Esophagus squamous epithelium (tissue), 5 donors: Measurements from ENCODE around the gene MYO1D. TPM values are rescaled to one million over a fixed set of nuclear protein-coding genes. Genes with fewer than 3 reads are reported as not detected.
A peak's percentile ranks its signal among the peaks of the same experiment; 100 is the strongest.

Source experiments
- DNase-seq: peaks from one replicate; lab custom pipeline; 2025; lab: John Stamatoyannopoulos, UW
- H3K27ac ChIP-seq, 4 donors: fragments of 200-600 bp; sonication (generic); one replicate each; pipeline ENCODE4 v1.5.1; 2016 to 2019; ENCODE audit warnings: mild to moderate bottlenecking in 1 of 4
- H3K27me3 ChIP-seq, 4 donors: fragments of 200-600 bp; sonication (generic); 1 replicate in 3 of 4; 2 replicates in 1 of 4; pipeline versions ENCODE4 v1.5.1 to v1.6.0; 2017 to 2021; ENCODE audit warnings: antibody characterized with exemption in 1 of 4
- H3K36me3 ChIP-seq, 3 donors: fragments of 200-600 bp; sonication (generic); one replicate each; pipeline ENCODE4 v1.5.1; 2016 to 2019
- H3K4me1 ChIP-seq, 3 donors: fragments of 200-600 bp; sonication (generic); one replicate each; pipeline ENCODE4 v1.5.1; 2017 to 2019
- H3K4me3 ChIP-seq, 4 donors: fragments of 200-600 bp; sonication (generic); 1 replicate in 3 of 4; 2 replicates in 1 of 4; pipeline ENCODE4 v1.5.1; 2016 to 2019; ENCODE audit warnings: mild to moderate bottlenecking in 2 of 4, moderate library complexity in 1 of 4
- H3K9me3 ChIP-seq, 3 donors: fragments of 200-600 bp; sonication (generic); one replicate each; pipeline ENCODE4 v1.5.1; 2016 to 2019
- POLR2A ChIP-seq, 4 donors: fragments of 450-650 bp; IDR thresholded peaks; one replicate each; pipeline ENCODE4 v1.6.1; 2017; ENCODE audit warnings: antibody characterized with exemption in 4 of 4, mild to moderate bottlenecking in 4 of 4, moderate library complexity in 3 of 4
- WGBS, 2 donors: methylation state at CpG; one replicate each; pipeline ENCODE4 v1.1.5; 2018; 5-methylcytosine and 5-hydroxymethylcytosine counted together
- intact Hi-C: fragments of 100-400 bp; cut with DNase I; formaldehyde crosslinking; loops from one replicate; pipeline ENCODE4 v1.15.0; 2022
- total RNA-seq, 4 donors: library from RNA; depleted of rRNA; stranded (reverse); fragments of >200 nt; gene quantifications; one replicate each; pipeline ENCODE4 v1.1.0, GENCODE V29; 2016
- TF ChIP-seq, protein P1 (sequence below), 6 experiments: fragments of 450-650 bp in 4 of 6; fragments of 200-600 bp in 2 of 6; sonication (generic) in 2 of 6; IDR thresholded peaks; one replicate each; pipeline ENCODE4 v1.5.1; 2016 to 2019; ENCODE audit warnings: antibody characterized with exemption in 6 of 6, mild to moderate bottlenecking in 4 of 6, moderate library complexity in 4 of 6
- donor health status: DM: yes; HTN: yes; CAD: no.

MYO1D gene
- total RNA-seq, 4 donors from 2014 or later: 58.8 to 86.8 (median 64.3) TPM

DNA sequence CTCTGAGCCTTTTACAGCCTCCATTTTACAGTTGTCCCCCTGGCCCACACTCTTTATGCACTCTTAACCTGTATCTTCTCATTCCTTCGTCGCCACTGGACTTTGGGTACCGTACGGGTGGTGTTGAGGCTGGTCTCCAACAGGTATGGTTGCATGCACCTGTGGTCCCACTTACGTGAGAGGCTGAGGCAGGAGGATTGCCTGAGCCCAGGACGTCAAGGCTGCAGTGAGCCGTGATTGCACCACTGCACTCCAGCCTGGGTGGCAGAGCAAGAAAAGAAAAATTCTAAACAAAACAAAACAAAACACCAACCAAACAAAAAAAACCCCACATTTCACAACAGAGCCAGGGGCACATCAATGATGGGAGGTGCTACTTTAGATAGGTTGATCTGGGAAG is 36.7 kb upstream of the MYO1D start:
- Histone ChIP-seq H3K4me3 (no peak overlapping the region), H3K27me3 (no peaks in the 10 kb centered on the region), H3K4me1 (peaks cover 0 to 26% (median 3%) of the 10 kb centered on the region in 3 donors), H3K27ac (no peak overlapping the region), H3K36me3 (no peaks in the 10 kb centered on the region), H3K9me3 (no peaks in the 10 kb centered on the region)
- intact Hi-C loops: no loop called here
- DNase-seq: no peak
- WGBS, 2 donors: 91 to 100% methylated on average over 4 to 6 of the region's 7 CpGs
- no peak for TF ChIP-seq POLR2A (IDR thresholded peaks at IDR 0.05)
- TF ChIP-seq, protein P1, sequence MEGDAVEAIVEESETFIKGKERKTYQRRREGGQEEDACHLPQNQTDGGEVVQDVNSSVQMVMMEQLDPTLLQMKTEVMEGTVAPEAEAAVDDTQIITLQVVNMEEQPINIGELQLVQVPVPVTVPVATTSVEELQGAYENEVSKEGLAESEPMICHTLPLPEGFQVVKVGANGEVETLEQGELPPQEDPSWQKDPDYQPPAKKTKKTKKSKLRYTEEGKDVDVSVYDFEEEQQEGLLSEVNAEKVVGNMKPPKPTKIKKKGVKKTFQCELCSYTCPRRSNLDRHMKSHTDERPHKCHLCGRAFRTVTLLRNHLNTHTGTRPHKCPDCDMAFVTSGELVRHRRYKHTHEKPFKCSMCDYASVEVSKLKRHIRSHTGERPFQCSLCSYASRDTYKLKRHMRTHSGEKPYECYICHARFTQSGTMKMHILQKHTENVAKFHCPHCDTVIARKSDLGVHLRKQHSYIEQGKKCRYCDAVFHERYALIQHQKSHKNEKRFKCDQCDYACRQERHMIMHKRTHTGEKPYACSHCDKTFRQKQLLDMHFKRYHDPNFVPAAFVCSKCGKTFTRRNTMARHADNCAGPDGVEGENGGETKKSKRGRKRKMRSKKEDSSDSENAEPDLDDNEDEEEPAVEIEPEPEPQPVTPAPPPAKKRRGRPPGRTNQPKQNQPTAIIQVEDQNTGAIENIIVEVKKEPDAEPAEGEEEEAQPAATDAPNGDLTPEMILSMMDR (IDR thresholded peaks at IDR 0.05): no peak

DNA sequence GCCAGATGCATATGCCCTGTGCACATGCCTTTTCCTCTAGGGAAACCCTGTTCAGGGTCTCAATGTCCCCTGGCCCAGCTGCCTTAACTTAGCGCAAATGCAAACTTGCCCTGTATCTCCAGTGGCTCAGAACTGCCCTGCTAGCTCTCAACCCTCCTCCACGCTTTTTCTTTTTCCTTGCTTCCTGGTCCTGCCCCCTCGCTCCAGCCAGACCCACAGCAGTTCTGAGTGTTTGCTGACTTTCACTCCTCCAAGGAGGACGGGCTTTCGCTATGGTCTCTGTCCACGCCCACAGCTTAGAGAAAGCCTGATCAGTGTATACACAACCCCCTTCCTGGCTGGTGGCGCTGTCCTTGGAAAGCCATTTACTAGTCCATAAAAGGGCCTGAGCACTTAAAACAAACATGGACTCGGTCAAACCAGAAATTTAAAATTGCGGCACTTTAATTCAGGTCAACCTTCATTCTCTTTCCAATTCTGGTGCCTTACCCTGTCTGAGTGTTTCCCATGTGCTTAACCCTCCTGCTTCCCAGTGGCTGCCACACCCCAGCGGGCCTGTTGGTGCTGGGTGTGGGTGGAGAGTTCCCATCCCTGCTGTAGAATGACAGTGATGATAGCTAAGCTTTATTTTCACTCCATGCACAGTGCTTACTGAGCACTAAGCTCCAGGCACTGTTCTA is 35.4 kb upstream of the MYO1D start:
- TF ChIP-seq POLR2A (IDR thresholded peaks at IDR 0.05): no peak
- TF ChIP-seq, protein P1 (IDR thresholded peaks at IDR 0.05): peak in 2 of 6 experiments; percentile 9 to 18
- Histone ChIP-seq H3K4me1 (peaks cover 0 to 26% (median 3%) of the 10 kb centered on the region in 3 donors), H3K36me3 (no peaks in the 10 kb centered on the region), H3K27me3 (no peaks in the 10 kb centered on the region), H3K4me3 (peak overlapping the region in 3 of 4 donors; percentile 3 to 42 (median 24)), H3K27ac (peak overlapping the region; percentile 35 to 81 (median 67)), H3K9me3 (no peaks in the 10 kb centered on the region)
- intact Hi-C loops: no loop called here
- WGBS, 2 donors: 10 to 22% methylated on average over 10 of the region's 10 CpGs
- no peak for DNase-seq

DNA sequence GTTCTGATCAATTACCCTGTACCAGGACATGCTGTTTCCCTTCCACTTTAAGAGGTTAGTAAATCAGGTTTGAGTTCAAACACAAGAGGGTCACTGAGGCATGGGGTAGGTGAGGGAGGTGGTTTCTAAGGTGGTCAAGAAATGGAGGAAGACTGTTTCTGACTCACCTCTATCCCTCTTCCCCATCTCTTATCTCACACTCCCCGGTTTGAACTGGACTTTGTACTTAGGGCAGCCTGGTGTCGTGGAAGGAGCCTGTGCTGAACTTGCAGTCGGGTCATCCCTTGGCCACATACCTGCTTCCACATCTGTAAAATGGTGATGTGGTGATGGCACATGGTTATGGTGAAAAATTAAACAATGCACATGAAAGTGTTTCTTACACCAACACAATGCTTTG is 33.8 kb upstream of the MYO1D start:
- no peaks in the 10 kb centered on the region for H3K9me3 ChIP-seq

DNA sequence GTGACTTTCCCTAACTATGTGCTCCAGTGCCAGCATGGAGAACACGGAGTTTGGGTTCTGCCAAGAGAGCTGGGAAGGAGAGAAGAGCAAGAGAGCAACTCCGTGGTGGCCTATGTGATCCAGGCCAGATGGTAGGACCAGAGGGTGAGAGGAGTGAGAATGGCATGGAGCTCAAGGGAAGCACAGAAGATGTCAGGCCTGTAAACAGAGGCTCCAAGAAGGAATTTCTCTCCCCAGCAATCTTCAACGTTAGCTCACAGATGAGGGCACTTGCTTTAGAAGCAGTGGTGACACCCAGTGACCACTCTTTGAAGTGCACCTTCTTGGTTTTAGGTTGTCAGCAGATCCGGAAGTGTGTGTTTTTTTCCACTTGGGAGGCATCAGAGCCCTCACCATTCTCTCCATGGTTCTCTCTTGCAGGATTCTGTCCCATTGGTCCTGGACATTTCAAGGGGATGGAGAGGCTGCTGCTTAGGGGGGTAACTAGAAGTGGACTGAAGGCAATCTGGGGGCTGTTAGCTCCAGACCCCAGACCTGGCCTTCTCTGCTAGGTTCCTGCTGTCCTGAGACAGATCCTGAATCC is 33.0 kb upstream of the MYO1D start:
- Histone ChIP-seq H3K27me3 (no peaks in the 10 kb centered on the region), H3K4me1 (peaks cover 0 to 26% (median 3%) of the 10 kb centered on the region in 3 donors), H3K27ac (peak overlapping the region in 2 of 4 donors; percentile 26 to 42), H3K4me3 (no peak overlapping the region), H3K36me3 (no peaks in the 10 kb centered on the region), H3K9me3 (no peaks in the 10 kb centered on the region)
- no peak for DNase-seq
- intact Hi-C loops: no loop called here
- TF ChIP-seq POLR2A (IDR thresholded peaks at IDR 0.05): no peak
- TF ChIP-seq, protein P1 (IDR thresholded peaks at IDR 0.05): peak; percentile 48 to 88 (median 78)
- WGBS, 2 donors: 18 to 24% methylated on average over 4 of the region's 4 CpGs

More for the DNA sequence above, 33.8 kb upstream of the MYO1D start:
- no peak for TF ChIP-seq POLR2A (IDR thresholded peaks at IDR 0.05)
- TF ChIP-seq, protein P1 (IDR thresholded peaks at IDR 0.05): no peak
- no peak overlapping the region for H3K4me3 ChIP-seq
- WGBS, 2 donors: 75 to 96% methylated on average over 3 of the region's 3 CpGs
- H3K27ac ChIP-seq: no peak overlapping the region
- intact Hi-C loops: no loop called here
- H3K36me3 ChIP-seq: no peaks in the 10 kb centered on the region
- DNase-seq: no peak
- H3K27me3 ChIP-seq: no peaks in the 10 kb centered on the region
- H3K4me1 ChIP-seq: peaks cover 0 to 26% (median 3%) of the 10 kb centered on the region in 3 donors

DNA sequence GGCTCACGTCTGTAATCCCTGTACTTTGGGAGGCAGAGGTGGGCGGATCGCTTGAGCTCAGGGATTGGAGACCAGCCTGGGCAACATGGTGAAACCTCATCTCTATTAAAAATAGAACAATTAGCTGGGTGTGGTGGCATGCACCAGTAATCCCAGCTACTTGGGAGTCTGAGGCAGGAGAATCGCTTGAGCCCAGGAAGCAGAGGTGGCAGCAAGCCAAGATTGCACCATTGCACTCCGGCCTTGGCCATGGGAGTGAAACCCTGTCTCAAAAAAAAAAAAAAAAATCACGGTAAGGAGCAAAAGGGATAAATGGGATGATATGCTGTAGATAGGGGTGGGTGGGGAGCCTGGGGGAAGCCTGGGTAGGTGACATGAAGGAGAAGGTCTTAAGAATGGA is 30.7 kb upstream of the MYO1D start:
- H3K27ac ChIP-seq: no peak overlapping the region
- 60 to 65% methylated on average over 6 of the region's 6 CpGs for WGBS, 2 donors
- H3K4me3 ChIP-seq: no peak overlapping the region
- TF ChIP-seq, protein P1 (IDR thresholded peaks at IDR 0.05): no peak
- no peak for TF ChIP-seq POLR2A (IDR thresholded peaks at IDR 0.05)
- no peaks in the 10 kb centered on the region for H3K9me3 ChIP-seq
- H3K36me3 ChIP-seq: no peaks in the 10 kb centered on the region
- intact Hi-C loops: no loop called here
- DNase-seq: no peak
- peaks cover 0 to 21% (median 0%) of the 10 kb centered on the region in 3 donors for H3K4me1 ChIP-seq
- H3K27me3 ChIP-seq: no peaks in the 10 kb centered on the region
